Prostate gland (tissue), 2 donors: ENCODE results near the gene ZBTB32.
A peak's percentile ranks its signal among the peaks of the same experiment; 100 is the strongest.

Experiments used
- POLR2A ChIP-seq: fragments of 450-650 bp; IDR thresholded peaks from one replicate; pipeline ENCODE4 v1.6.1; 2016; ENCODE audit warnings: antibody characterized with exemption, mild to moderate bottlenecking
- POLR2AphosphoS5 ChIP-seq: sonication (generic); formaldehyde crosslinking; IDR thresholded peaks from one replicate; pipeline ENCODE4 v1.6.1; 2017; ENCODE audit warnings: antibody characterized with exemption
- TF ChIP-seq, protein P1 (sequence below), 4 experiments: fragments of 200-600 bp in 2 of 4; fragments of 450-650 bp in 2 of 4; sonication (generic) in 2 of 4; IDR thresholded peaks; 1 replicate in 3 of 4; 2 replicates in 1 of 4; pipeline ENCODE4 v1.5.1; 2016 to 2019; ENCODE audit warnings: antibody characterized with exemption in 4 of 4, mild to moderate bottlenecking in 2 of 4, moderate library complexity in 2 of 4

DNA sequence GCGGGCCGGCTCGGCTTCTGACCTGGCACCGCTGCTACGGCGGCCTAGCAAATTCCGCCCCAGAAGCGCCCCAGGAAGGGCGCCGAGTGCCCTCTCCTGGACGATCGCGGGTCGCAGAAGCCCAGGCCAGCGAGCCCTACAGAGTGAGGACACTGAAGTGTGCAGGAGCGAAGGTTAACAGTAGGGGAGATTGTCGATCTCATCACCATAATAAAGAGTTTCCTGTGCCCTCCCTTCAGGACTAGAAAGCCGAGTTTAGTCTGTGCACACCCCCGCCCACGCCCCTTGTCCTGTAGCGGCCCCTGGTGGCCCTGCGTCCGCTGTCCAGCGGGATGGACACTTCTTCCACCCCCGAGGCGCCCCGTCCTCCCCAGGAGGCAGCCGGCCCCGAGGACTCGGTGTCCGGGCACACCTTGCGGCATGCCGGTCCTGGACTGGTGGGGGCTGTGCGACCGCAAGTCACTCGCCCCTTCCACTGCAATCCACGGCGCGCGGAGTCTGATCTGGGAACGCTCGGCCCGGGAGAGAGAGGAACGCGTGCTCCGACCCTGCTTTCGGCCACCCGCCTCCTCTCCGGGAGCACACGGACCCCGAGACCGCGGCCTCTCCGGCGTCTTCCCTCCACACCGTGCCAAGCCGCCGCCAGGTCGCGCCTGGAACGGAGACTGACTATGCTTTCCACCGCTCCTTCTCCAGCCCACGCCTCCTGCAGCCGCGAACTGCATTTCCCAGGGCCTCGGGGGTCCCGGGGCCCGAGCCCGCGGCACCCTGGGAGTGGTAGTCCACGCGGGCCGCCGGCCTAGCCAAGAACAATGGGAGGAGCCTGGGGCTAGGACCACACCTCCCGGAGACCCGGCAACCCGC, 12.7 kb downstream of the ZBTB32 start:
- TF ChIP-seq POLR2A (peak; percentile 22), POLR2AphosphoS5 (peak; percentile 77)
- TF ChIP-seq, protein P1, sequence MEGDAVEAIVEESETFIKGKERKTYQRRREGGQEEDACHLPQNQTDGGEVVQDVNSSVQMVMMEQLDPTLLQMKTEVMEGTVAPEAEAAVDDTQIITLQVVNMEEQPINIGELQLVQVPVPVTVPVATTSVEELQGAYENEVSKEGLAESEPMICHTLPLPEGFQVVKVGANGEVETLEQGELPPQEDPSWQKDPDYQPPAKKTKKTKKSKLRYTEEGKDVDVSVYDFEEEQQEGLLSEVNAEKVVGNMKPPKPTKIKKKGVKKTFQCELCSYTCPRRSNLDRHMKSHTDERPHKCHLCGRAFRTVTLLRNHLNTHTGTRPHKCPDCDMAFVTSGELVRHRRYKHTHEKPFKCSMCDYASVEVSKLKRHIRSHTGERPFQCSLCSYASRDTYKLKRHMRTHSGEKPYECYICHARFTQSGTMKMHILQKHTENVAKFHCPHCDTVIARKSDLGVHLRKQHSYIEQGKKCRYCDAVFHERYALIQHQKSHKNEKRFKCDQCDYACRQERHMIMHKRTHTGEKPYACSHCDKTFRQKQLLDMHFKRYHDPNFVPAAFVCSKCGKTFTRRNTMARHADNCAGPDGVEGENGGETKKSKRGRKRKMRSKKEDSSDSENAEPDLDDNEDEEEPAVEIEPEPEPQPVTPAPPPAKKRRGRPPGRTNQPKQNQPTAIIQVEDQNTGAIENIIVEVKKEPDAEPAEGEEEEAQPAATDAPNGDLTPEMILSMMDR (IDR thresholded peaks at IDR 0.05): peak; percentile 76 to 96 (median 90)
